Testis (tissue), 2 donors: Measurements from ENCODE around the gene GLI1.
A peak's percentile ranks its signal among the peaks of the same experiment; 100 is the strongest.

ENCODE experiments used
- CTCF ChIP-seq, 3 experiments: fragments of 450-650 bp in 2 of 3; fragments of 200-600 bp in 1 of 3; sonication (generic) in 1 of 3; IDR thresholded peaks; one replicate each; pipeline ENCODE4 v1.5.1; 2016 to 2019; ENCODE audit warnings: antibody characterized with exemption in 3 of 3, mild to moderate bottlenecking in 2 of 3, moderate library complexity in 1 of 3
- POLR2A ChIP-seq: fragments of 450-650 bp; IDR thresholded peaks from one replicate; pipeline ENCODE4 v1.6.1; 2017; ENCODE audit warnings: antibody characterized with exemption, mild to moderate bottlenecking, moderate library complexity

DNA sequence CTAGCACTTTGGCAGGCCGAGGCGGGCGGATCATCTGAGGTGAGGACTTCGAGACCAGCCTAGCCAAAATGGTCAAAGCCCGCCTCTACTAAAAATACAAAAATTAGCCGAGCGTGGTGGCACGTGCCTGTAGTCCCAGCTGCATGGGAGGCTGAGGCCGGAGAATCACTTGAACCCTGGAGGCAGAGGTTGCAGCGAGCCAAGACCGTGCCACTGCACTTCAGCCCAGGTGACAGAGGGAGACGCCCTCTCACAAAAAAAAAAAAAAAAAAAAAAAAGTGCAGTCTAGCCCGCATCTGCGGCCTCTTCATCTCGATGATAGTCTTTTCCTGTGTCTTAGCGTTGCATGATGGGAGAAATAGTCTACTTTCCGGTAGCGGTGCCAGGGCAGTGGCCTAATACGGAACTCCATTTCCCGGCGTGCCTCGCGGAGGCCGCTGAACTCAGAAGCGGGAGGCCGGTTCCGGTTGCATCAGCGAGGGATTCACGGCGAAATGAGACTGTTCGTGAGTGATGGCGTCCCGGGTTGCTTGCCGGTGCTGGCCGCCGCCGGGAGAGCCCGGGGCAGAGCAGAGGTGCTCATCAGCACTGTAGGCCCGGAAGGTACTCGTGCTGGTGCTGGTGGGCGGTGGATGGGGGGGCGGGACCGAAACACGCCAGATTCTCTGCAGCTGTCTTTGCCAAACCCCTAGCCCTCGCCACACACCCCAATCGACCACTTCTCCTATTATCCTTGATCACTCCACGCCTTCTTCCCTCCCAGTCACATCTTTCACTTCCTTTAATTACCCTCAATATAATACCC is 28.2 kb downstream of the GLI1 start, which contains the start of gene MARS1:
- TF ChIP-seq CTCF (IDR thresholded peaks at IDR 0.05) (peak in 1 of 3 experiments; percentile 8), POLR2A (no peak)
